ENCODE results near the gene ATG16L1. TPM values are rescaled to one million over a fixed set of nuclear protein-coding genes. Genes with fewer than 3 reads are reported as not detected.

ATG16L1 gene
- total RNA-seq, 1 donor from 2014 or later: 27.9 TPM

DNA sequence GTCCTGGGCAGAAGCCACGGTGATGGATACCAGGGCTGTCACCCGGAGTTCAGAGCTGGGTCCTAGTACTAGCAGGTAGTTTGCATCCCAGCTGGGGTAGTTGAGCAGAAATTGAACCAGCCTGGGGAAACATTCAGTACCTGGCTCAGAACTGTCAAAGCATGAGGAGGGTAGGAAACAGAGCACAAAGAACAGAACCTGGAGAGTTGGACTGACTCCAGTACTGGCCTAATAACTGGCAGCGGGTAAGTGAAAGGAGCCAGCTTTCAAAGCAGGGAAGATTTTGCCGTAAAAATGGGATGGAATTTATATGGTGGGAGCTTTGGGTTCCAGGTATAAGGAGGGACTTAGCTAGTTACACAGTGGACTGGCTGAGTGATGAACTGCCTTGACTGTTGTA, 23.8 kb downstream of the ATG16L1 start:
- no peak overlapping the region for H3K4me3 Mint-ChIP-seq (ENCODE audit: low read depth)
- H3K27ac Mint-ChIP-seq: no peak overlapping the region
- TF ChIP-seq, protein P1, sequence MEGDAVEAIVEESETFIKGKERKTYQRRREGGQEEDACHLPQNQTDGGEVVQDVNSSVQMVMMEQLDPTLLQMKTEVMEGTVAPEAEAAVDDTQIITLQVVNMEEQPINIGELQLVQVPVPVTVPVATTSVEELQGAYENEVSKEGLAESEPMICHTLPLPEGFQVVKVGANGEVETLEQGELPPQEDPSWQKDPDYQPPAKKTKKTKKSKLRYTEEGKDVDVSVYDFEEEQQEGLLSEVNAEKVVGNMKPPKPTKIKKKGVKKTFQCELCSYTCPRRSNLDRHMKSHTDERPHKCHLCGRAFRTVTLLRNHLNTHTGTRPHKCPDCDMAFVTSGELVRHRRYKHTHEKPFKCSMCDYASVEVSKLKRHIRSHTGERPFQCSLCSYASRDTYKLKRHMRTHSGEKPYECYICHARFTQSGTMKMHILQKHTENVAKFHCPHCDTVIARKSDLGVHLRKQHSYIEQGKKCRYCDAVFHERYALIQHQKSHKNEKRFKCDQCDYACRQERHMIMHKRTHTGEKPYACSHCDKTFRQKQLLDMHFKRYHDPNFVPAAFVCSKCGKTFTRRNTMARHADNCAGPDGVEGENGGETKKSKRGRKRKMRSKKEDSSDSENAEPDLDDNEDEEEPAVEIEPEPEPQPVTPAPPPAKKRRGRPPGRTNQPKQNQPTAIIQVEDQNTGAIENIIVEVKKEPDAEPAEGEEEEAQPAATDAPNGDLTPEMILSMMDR (IDR thresholded peaks at IDR 0.05; ENCODE audit: unreplicated experiment): no peak
- no peaks in the 10 kb centered on the region for H3K27me3 Mint-ChIP-seq
- H3K9me3 Mint-ChIP-seq (ENCODE audit: low read depth): no peaks in the 10 kb centered on the region
- peaks cover 28% of the 10 kb centered on the region for H3K36me3 Mint-ChIP-seq (ENCODE audit: insufficient read depth)
- H3K4me1 Mint-ChIP-seq (ENCODE audit: low read depth): no peaks in the 10 kb centered on the region
- DNase-seq (ENCODE audit: low spot score, unreplicated experiment): no peak

DNA sequence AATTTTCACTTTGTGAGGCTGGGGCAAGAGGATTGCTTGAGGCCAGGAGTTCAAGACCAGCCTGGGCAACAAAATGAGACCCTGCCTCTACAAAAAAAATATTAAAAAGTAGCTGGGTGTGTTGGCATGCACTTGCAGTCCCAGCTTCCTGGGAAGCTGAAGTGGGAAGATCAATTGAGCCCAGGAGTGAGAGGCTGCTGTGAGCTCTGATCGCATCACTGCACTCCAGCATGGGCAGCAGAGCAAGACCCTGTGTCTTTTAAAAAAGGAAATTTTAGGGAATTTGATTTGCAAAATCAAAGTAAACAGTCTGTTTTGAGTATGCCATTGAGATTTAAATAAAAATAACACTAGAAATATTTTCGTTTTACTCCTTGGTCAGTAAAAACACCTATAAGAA, 27.4 kb downstream of the ATG16L1 start:
- DNase-seq (ENCODE audit: low spot score, unreplicated experiment): no peak
- H3K27me3 Mint-ChIP-seq: no peaks in the 10 kb centered on the region
- H3K27ac Mint-ChIP-seq: no peak overlapping the region
- no peaks in the 10 kb centered on the region for H3K4me1 Mint-ChIP-seq (ENCODE audit: low read depth)
- no peaks in the 10 kb centered on the region for H3K9me3 Mint-ChIP-seq (ENCODE audit: low read depth)
- H3K36me3 Mint-ChIP-seq (ENCODE audit: insufficient read depth): peaks cover 24% of the 10 kb centered on the region
- TF ChIP-seq, protein P1 (IDR thresholded peaks at IDR 0.05; ENCODE audit: unreplicated experiment): no peak
- H3K4me3 Mint-ChIP-seq (ENCODE audit: low read depth): no peak overlapping the region

- H3K27me3 Mint-ChIP-seq: no peaks in the 10 kb centered on the region
- no peak for DNase-seq (ENCODE audit: low spot score, unreplicated experiment)
- no peaks in the 10 kb centered on the region for H3K9me3 Mint-ChIP-seq (ENCODE audit: low read depth)
- no peaks in the 10 kb centered on the region for H3K4me1 Mint-ChIP-seq (ENCODE audit: low read depth)
- TF ChIP-seq, protein P1 (IDR thresholded peaks at IDR 0.05; ENCODE audit: unreplicated experiment): no peak
- no peak overlapping the region for H3K4me3 Mint-ChIP-seq (ENCODE audit: low read depth)
- H3K36me3 Mint-ChIP-seq (ENCODE audit: insufficient read depth): peaks cover 19% of the 10 kb centered on the region
- no peak overlapping the region for H3K27ac Mint-ChIP-seq
These were observed 28.7 kb downstream of the ATG16L1 start for GRCh38 chr2:233280114-233280693.

DNA sequence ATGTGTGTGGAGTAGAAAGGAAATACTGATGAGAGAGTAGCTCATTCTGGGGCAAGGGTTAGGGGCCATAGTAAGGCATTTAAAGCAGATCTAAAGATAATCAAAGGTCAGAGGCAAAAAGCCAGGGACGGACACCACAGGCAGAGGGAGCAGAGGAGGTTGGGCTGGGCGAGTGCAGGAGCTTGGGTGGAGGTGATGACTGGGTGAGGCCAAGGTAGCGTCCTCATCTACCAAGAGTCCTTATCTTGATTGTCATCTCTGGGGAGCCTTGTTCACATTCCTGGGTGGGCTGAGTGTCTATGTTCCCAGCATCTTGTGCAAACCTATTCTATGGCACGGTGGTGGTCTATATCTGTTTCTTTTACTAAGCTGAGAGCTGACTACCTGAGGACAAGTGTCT, 30.1 kb downstream of the ATG16L1 start:
- no peaks in the 10 kb centered on the region for H3K4me1 Mint-ChIP-seq (ENCODE audit: low read depth)
- no peaks in the 10 kb centered on the region for H3K27me3 Mint-ChIP-seq
- no peak overlapping the region for H3K27ac Mint-ChIP-seq
- H3K36me3 Mint-ChIP-seq (ENCODE audit: insufficient read depth): peaks cover 23% of the 10 kb centered on the region
- TF ChIP-seq, protein P1 (IDR thresholded peaks at IDR 0.05; ENCODE audit: unreplicated experiment): no peak
- no peaks in the 10 kb centered on the region for H3K9me3 Mint-ChIP-seq (ENCODE audit: low read depth)
- no peak overlapping the region for H3K4me3 Mint-ChIP-seq (ENCODE audit: low read depth)
- DNase-seq (ENCODE audit: low spot score, unreplicated experiment): no peak

- H3K27ac Mint-ChIP-seq: no peak overlapping the region
- no peaks in the 10 kb centered on the region for H3K27me3 Mint-ChIP-seq
- no peak for DNase-seq (ENCODE audit: low spot score, unreplicated experiment)
- H3K9me3 Mint-ChIP-seq (ENCODE audit: low read depth): no peaks in the 10 kb centered on the region
- H3K36me3 Mint-ChIP-seq (ENCODE audit: insufficient read depth): peaks cover 27% of the 10 kb centered on the region
- H3K4me3 Mint-ChIP-seq (ENCODE audit: low read depth): no peak overlapping the region
- no peaks in the 10 kb centered on the region for H3K4me1 Mint-ChIP-seq (ENCODE audit: low read depth)
- TF ChIP-seq, protein P1 (IDR thresholded peaks at IDR 0.05; ENCODE audit: unreplicated experiment): no peak
These were observed 30.6 kb downstream of the ATG16L1 start for GRCh38 chr2:233281992-233282603.
